Keratinocyte (primary cell): ENCODE results near the gene MYOT. TPM values are rescaled to one million over a fixed set of nuclear protein-coding genes. Genes with fewer than 3 reads are reported as not detected.
A peak's percentile ranks its signal among the peaks of the same experiment; 100 is the strongest.

Experiments used
- DNase-seq: peaks from one replicate; pipeline ENCODE4 v3.0.0-alpha.2; 2011; ENCODE audit warnings: low read depth, missing footprints, low spot score
- FAIRE-seq: peaks from 2 replicates; lab custom pipeline; 2011; peaks lifted over from hg19 to GRCh38; lab: Jason Lieb, UNC
- H2AFZ ChIP-seq: 2 replicates; pipeline ENCODE4 v1.6.0; 2012; ENCODE audit warnings: low read length, control low read depth, inconsistent platforms; ENCODE audit not compliant: control insufficient read depth
- H3K27ac ChIP-seq: 2 replicates; pipeline ENCODE4 v1.5.1; 2011; ENCODE audit warnings: low read length; ENCODE audit not compliant: control insufficient read depth, insufficient read depth
- H3K27me3 ChIP-seq: 3 replicates; pipeline ENCODE4 v1.6.0; 2011; ENCODE audit warnings: low read length; ENCODE audit not compliant: control insufficient read depth, insufficient read depth; ENCODE audit errors: extremely low read depth
- H3K36me3 ChIP-seq, 2 experiments: 2 replicates in 1 of 2; 3 replicates in 1 of 2; pipeline ENCODE4 v1.5.1; 2011; ENCODE audit warnings: low read length in 2 of 2, mild to moderate bottlenecking in 1 of 2; ENCODE audit not compliant: control insufficient read depth in 2 of 2, insufficient read depth in 2 of 2; ENCODE audit errors: extremely low read depth in 1 of 2
- H3K4me1 ChIP-seq: 3 replicates; pipeline ENCODE4 v1.5.1; 2011; ENCODE audit warnings: low read length; ENCODE audit not compliant: control insufficient read depth, insufficient read depth; ENCODE audit errors: extremely low read depth
- H3K4me2 ChIP-seq: 3 replicates; pipeline ENCODE4 v1.6.0; 2011; ENCODE audit warnings: low read depth, low read length; ENCODE audit not compliant: control insufficient read depth, insufficient read depth; ENCODE audit errors: extremely low read depth
- H3K4me3 ChIP-seq, 3 experiments: fragments of 200-600 bp in 1 of 3; sonication (generic) in 1 of 3; 2 replicates in 2 of 3; 3 replicates in 1 of 3; pipeline ENCODE4 v1.5.1; 2011 to 2016; ENCODE audit warnings: low read length in 3 of 3, mild to moderate bottlenecking in 3 of 3, control low read depth in 2 of 3, inconsistent platforms in 1 of 3, low read depth in 1 of 3, mixed read lengths in 1 of 3, mixed run types in 1 of 3, moderate library complexity in 1 of 3; ENCODE audit not compliant: control insufficient read depth in 2 of 3, insufficient read depth in 2 of 3; ENCODE audit errors: extremely low read depth in 1 of 3
- H3K79me2 ChIP-seq: 2 replicates; pipeline ENCODE4 v1.6.0; 2012; ENCODE audit warnings: low read length; ENCODE audit not compliant: control insufficient read depth, insufficient read depth
- H3K9ac ChIP-seq: 3 replicates; pipeline ENCODE4 v1.6.0; 2011; ENCODE audit warnings: low read length; ENCODE audit not compliant: control insufficient read depth, insufficient read depth; ENCODE audit errors: extremely low read depth
- H3K9me1 ChIP-seq: 3 replicates; pipeline ENCODE4 v1.6.0; 2011; ENCODE audit warnings: low read length; ENCODE audit not compliant: control insufficient read depth, insufficient read depth; ENCODE audit errors: extremely low read depth
- H3K9me3 ChIP-seq: 2 replicates; pipeline ENCODE4 v1.5.1; 2012; ENCODE audit warnings: low read depth, low read length; ENCODE audit not compliant: control insufficient read depth
- H4K20me1 ChIP-seq: 3 replicates; pipeline ENCODE4 v1.6.0; 2011; ENCODE audit warnings: low read length; ENCODE audit not compliant: control insufficient read depth, insufficient read depth; ENCODE audit errors: extremely low read depth
- EZH2 ChIP-seq: IDR thresholded peaks from one replicate; pipeline ENCODE4 v1.6.1; 2012; ENCODE audit warnings: inconsistent platforms, mild to moderate bottlenecking, low read length, moderate library complexity
- dilution Hi-C: fragments of 300-500 bp; cut with MboI; formaldehyde crosslinking; loops from one replicate; pipeline ENCODE4 v1.7.0; 2020; ENCODE audit warnings: low sequenced_read_pairs; ENCODE audit not compliant: extremely low pct_ligation_motif_present
- polyA plus RNA-seq, 5 experiments: library from polyadenylated mRNA; depleted of rRNA in 3 of 5; stranded (reverse) in 3 of 5; stranded (forward) in 1 of 5; unstranded in 1 of 5; fragments of >200 nt; gene quantifications; 1 replicate in 1 of 5; 2 replicates in 3 of 5; 3 replicates in 1 of 5; pipeline versions ENCODE4 v1.2.1 to v1.2.3, GENCODE V29; 2011 to 2012; ENCODE audit warnings: missing spikeins in 2 of 5, low read depth in 1 of 5, low replicate concordance in 1 of 5
- TF ChIP-seq, protein P1 (sequence below), 3 experiments: IDR thresholded peaks in 1 of 3; conservative IDR thresholded peaks in 1 of 3; optimal IDR thresholded peaks in 1 of 3; 2 replicates in 2 of 3; 3 replicates in 1 of 3; pipeline versions ENCODE3 to v1.5.1; 2011; ENCODE audit warnings: low read length in 3 of 3, mild to moderate bottlenecking in 3 of 3, moderate library complexity in 2 of 3, control low read depth in 1 of 3, inconsistent platforms in 1 of 3; ENCODE audit not compliant: insufficient read depth in 2 of 3; ENCODE audit errors: extremely low read depth in 1 of 3

Gene MYOT
- polyA plus RNA-seq, 1 donor (not counting 4 experiments of a cell fraction or from before 2014, with no cell fraction given): 0.55 TPM

DNA sequence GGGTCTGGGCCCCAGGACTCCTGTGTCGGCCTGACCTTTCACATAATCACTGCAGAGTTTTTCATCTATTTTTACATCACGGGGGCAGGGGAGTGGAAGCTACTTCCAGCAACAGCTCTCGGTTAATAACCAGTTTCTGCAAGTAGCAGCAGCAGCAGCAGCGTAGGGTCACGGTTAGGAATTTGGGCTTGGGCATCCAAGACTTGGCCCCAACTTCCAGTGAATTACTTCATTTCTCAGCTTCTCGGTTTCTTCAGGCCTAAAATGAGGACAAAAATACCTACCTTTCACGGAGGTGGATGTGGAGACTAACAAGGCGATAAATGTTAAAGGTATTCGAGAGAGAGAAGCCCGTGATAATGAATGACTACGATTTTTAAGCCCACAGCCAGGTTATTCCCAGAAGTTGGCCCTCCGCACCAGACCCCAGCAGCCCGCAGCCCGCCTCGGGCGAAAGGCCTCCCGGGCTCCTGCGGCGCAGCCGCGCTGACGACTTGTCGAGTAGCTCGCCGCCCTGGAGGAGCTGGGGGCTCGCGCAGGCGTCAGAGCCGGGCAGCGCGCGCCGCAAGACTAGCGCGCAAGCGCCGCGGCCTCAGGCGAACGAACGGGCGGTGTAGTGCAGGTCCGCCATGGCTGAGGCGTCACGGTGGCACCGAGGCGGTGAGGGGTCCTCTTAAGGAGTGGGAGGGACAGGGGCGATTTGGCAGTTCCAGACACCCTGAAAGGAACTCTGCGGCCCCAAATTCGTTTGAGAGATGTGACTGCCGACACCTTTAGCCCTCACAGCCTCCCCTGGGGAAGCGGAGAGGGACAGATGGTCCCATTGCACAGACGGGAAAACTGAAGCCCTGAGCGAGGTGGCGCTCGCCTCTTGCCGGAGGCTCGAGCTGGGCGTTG is 21.5 kb downstream of the MYOT start, which contains the start of gene PKD2L2:
PKD2L2 (plus strand) TSS at position 595 of the 897 bp plus-strand sequence; CDS start at position 630, 35 bp downstream.
- Histone ChIP-seq H2AFZ (peak within 1 kb of the TSS; percentile 97), H3K9me3 (no peaks in the 10 kb centered on the region), H4K20me1 (no peaks in the 10 kb centered on the region), H3K36me3 (no peaks in the 10 kb centered on the region), H3K4me2 (peak within 1 kb of the TSS; percentile 83), H3K27me3 (no peaks in the 10 kb centered on the region), H3K27ac (peak within 1 kb of the TSS; percentile 73), H3K9ac (peak within 1 kb of the TSS; percentile 75), H3K4me3 (peak within 1 kb of the TSS; percentile 44 to 69 (median 60)), H3K4me1 (peaks cover 10% of the 10 kb centered on the region), H3K9me1 (no peaks in the 10 kb centered on the region), H3K79me2 (no peaks in the 10 kb centered on the region)
- DNase-seq (peak; percentile 19), FAIRE-seq (peak; percentile 9)
- TF ChIP-seq, protein P1, sequence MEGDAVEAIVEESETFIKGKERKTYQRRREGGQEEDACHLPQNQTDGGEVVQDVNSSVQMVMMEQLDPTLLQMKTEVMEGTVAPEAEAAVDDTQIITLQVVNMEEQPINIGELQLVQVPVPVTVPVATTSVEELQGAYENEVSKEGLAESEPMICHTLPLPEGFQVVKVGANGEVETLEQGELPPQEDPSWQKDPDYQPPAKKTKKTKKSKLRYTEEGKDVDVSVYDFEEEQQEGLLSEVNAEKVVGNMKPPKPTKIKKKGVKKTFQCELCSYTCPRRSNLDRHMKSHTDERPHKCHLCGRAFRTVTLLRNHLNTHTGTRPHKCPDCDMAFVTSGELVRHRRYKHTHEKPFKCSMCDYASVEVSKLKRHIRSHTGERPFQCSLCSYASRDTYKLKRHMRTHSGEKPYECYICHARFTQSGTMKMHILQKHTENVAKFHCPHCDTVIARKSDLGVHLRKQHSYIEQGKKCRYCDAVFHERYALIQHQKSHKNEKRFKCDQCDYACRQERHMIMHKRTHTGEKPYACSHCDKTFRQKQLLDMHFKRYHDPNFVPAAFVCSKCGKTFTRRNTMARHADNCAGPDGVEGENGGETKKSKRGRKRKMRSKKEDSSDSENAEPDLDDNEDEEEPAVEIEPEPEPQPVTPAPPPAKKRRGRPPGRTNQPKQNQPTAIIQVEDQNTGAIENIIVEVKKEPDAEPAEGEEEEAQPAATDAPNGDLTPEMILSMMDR (optimal IDR thresholded peaks at IDR 0.05 in 1 of 3, IDR thresholded peaks at IDR 0.05 in 1 of 3, conservative IDR thresholded peaks at IDR 0.05 in 1 of 3; ENCODE audit: extremely low read depth in 1 of 3, insufficient read depth in 2 of 3, low read length in 3 of 3): no peak
- TF ChIP-seq EZH2: no peak
- dilution Hi-C loops: no loop called here

DNA sequence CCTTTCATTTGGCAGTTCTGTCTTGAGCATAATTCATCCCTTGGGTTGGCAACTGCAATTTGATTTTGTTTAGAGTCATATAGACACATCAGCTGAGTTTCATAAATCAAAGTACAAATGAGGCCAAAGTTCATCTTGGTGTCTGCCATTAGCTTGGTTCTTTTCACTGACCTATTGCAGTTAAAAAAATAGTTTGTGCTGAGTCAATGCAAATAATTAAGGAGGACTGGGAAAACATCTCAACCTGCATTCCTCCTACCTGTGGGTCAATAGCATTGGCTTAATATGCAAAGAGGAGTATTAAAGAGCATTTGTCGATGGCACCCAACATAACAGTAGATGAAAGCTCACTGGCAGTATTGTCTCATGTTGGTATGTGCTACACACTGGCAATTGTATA is 23.2 kb downstream of the MYOT start:
- TF ChIP-seq EZH2: no peak
- TF ChIP-seq, protein P1 (optimal IDR thresholded peaks at IDR 0.05 in 1 of 3, IDR thresholded peaks at IDR 0.05 in 1 of 3, conservative IDR thresholded peaks at IDR 0.05 in 1 of 3; ENCODE audit: extremely low read depth in 1 of 3, insufficient read depth in 2 of 3, low read length in 3 of 3): no peak
- Histone ChIP-seq H2AFZ (no peak overlapping the region), H3K4me1 (peaks cover 10% of the 10 kb centered on the region), H4K20me1 (no peaks in the 10 kb centered on the region), H3K9ac (no peak overlapping the region), H3K27ac (no peak overlapping the region), H3K27me3 (no peaks in the 10 kb centered on the region), H3K36me3 (no peaks in the 10 kb centered on the region), H3K4me2 (no peak overlapping the region), H3K4me3 (no peak overlapping the region), H3K9me1 (no peaks in the 10 kb centered on the region), H3K9me3 (no peaks in the 10 kb centered on the region), H3K79me2 (no peaks in the 10 kb centered on the region)
- no peak for FAIRE-seq
- DNase-seq: no peak
- dilution Hi-C loops: no loop called here
